Activated CD8-positive, alpha-beta memory T cell treated with anti-CD3 and anti-CD28 coated beads for 24 hours (primary cell): Measurements from ENCODE around the gene ZNRF1.
A peak's percentile ranks its signal among the peaks of the same experiment; 100 is the strongest.

Source experiments
- DNase-seq: peaks from one replicate; pipeline ENCODE4 v3.0.0-alpha.2; 2020

The ZNRF1 gene

GRCh38 chr16:75099738-75100602 lies 101.1 kb downstream of the ZNRF1 start:
- DNase-seq = peak; percentile 75

- no peak for DNase-seq
These were observed 101.8 kb downstream of the ZNRF1 start for GRCh38 chr16:75100603-75100990.

GRCh38 chr16:75101635-75102034 lies 102.8 kb downstream of the ZNRF1 start:
- DNase-seq = no peak

GRCh38 chr16:75102595-75102994 lies 103.8 kb downstream of the ZNRF1 start:
- no peak for DNase-seq

- no peak for DNase-seq
These were observed 105.2 kb downstream of the ZNRF1 start for GRCh38 chr16:75103994-75104393.

- DNase-seq = no peak
These were observed 106.0 kb downstream of the ZNRF1 start for GRCh38 chr16:75104836-75105235.

- DNase-seq = no peak
These were observed 106.7 kb downstream of the ZNRF1 start for GRCh38 chr16:75105306-75106061.

GRCh38 chr16:75106351-75107274 lies 107.8 kb downstream of the ZNRF1 start:
- no peak for DNase-seq

GRCh38 chr16:75107505-75107904 lies 108.7 kb downstream of the ZNRF1 start:
- DNase-seq = no peak

- DNase-seq = peak; percentile 86
These were observed 110.2 kb downstream of the ZNRF1 start for GRCh38 chr16:75108792-75109731.

- no peak for DNase-seq
These were observed 111.0 kb downstream of the ZNRF1 start for GRCh38 chr16:75109732-75110243.

- peak; percentile 93 for DNase-seq
These were observed 112.1 kb downstream of the ZNRF1 start for GRCh38 chr16:75110637-75111513.

GRCh38 chr16:75111514-75111940 lies 112.7 kb downstream of the ZNRF1 start:
- no peak for DNase-seq

GRCh38 chr16:75111961-75112733 lies 113.3 kb downstream of the ZNRF1 start:
- no peak for DNase-seq

- no peak for DNase-seq
These were observed 114.1 kb downstream of the ZNRF1 start for GRCh38 chr16:75112734-75113491.

GRCh38 chr16:75113541-75114121 lies 114.8 kb downstream of the ZNRF1 start:
- DNase-seq = no peak

GRCh38 chr16:75114179-75114945 lies 115.5 kb downstream of the ZNRF1 start:
- no peak for DNase-seq
